GM19438 (cell line): ENCODE data around the gene FAM153A.
"Not testable (repeated sequence)": the region's sequence is repeated elsewhere in the genome, so short reads cannot be mapped to it uniquely, and the experiment has no call there.

Experiments
- ATAC-seq: cut with Tn5 transposase; IDR thresholded peaks from one replicate; pipeline ENCODE4 v1.9.1; 2021; ENCODE audit warnings: low read depth; ENCODE audit not compliant: unreplicated experiment

The FAM153A gene

GRCh38 chr5:177760954-177761353, 21.7 kb downstream of the FAM153A start:
- ATAC-seq, result not testable (repeated sequence)

DNA sequence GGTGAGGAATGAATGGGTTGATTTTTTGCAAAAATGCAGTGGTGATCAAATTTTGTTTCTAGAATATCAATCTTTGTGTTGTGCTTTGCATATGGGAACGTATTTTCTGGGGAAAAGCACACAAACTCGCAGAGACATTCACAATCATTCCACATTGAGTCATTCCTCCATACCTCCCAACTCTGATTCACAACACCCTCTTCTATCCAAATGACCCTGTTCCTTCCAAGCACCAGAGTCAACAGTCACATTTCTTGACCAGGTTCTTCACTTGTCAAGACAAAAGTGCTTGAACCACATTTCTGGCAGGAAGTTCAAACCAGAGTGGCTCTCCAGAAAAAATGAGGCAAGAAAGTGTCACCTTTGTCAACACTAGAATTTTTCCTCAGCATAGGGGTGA, 35.3 kb downstream of the FAM153A start:
- ATAC-seq, result not testable (repeated sequence)

GRCh38 chr5:177724858-177725257, 57.8 kb downstream of the FAM153A start:
- ATAC-seq, result not testable (repeated sequence)

- not testable (repeated sequence) for ATAC-seq
Measured at GRCh38 chr5:177723831-177724485, 58.7 kb downstream of the FAM153A start.

DNA sequence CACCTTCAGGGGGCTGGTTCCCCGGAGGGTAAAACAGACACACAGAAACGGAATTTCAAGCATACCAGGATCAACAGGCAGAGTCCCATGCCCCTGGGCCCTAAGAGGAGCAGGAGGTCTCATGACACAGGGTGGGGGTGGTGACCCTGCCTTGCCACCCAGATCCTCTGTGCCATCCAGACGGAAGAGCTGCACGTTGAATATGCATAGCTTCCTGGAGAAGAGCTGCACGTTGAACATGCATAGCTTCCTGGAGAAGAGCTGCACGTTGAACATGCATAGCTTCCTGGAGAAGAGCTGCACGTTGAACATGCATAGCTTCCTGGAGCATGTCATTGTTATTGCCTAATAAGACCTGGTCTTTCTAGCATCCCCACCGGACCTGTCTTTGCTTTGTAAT, 59.9 kb downstream of the FAM153A start:
- not testable (repeated sequence) for ATAC-seq

GRCh38 chr5:177719989-177720388, 62.7 kb downstream of the FAM153A start:
- ATAC-seq, result not testable (repeated sequence)

DNA sequence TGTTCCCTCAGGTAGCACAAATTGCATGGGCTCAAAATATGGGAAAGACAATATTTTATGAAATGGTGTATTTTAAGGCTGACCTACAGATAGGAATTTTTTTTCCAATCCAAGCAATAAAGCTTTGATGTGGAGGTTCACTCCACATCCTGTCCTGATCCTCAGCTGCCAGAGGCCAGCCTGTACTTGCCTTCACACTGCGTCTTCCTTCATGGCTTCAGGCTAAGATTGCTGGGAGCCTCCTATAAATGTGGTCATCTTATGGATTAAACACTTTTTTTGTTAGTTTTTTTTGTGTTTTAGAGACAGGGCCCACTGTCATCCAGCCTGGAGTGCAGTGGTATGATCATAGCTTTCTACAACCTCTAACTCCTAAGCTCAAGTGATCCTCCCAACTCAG, 67.3 kb downstream of the FAM153A start:
- not testable (repeated sequence) for ATAC-seq

GRCh38 chr5:177696100-177696499, 86.6 kb downstream of the FAM153A start:
- not testable (repeated sequence) for ATAC-seq

DNA sequence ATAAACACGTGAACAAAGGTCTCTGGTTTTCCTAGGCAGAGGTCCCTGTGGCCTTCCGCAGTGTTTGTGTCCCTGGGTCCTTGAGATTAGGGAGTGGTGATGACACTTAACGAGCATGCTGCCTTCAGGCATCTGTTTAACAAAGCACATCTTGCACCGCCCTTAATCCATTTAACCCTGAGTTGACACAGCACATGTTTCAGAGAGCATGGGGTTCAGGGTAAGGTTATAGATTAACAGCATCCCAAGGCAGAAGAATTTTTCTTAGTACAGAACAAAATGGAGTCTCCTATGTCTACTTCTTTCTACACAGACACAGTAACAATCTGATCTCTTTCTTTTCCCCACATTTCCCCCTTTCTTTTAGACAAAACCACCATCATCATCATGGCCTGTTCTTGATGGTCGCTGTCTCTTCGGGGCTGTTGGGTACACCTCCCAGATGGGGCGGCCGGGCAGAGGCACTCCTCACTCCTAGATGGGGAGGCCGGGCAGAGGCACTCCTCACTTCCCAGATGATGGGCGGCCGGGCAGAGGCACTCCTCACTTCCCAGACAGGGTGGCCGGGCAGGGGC, 87.3 kb downstream of the FAM153A start:
- ATAC-seq, result not testable (repeated sequence)

GRCh38 chr5:177694518-177694835, 88.2 kb downstream of the FAM153A start:
- ATAC-seq, result not testable (repeated sequence)

DNA sequence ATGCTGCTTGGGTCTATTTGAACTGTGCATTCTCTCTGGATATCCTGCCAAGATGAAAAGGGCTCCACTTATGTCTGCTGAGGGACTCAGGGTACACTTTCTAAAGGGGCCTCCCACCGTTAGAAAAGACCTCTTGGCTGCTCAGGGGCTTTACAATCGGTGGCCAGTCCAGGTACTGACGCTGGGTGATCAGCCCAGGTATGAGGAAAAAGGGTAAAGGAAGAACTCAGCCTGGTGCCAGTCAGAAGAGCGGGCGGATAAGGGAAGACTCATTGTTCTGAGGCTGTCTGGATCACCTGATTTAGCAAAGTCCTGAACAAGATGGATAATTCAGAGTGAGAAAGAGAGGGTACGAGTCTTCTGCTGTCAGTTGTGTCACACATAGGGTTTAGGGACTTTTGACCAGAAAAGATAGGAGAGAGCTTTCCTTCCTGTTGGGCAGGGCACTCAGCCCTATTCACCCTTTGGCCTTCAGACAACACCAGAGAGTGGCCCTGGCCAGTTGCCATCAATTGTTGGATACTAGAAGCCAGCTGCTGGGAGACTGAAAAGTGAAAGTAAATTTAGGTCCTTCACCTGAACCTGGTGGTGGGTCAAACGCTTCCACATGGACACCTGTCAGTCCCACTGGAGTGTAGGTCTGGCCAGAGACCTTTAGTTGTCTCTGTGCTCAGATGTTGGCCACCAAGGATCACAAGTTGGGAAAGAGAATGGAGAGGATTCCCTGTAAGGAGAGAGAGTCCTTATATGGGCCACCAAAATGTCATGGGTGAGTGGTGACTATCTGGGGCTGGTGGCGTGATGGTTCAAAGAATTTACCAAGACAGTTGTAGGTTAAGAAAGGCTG, 88.8 kb downstream of the FAM153A start:
- not testable (repeated sequence) for ATAC-seq

DNA sequence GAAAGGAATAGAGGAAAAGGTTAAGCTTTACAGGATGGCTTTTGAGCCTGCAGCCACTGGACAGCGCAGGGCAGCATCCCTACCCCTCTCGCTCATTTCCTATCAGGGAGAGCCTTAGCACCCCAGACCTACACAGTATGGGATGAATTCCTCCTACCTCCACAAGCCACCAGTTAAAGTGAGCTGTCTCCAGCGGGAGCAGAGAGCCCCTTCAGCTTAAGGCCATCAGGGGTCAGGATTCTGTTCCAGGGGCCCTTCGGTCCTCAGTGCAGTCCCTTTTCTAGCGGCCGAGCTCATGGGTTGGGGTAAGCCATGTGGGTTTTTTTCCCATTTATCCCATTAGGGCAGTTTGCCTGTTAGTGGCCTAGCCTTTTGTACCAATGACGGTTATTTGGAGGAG, 89.7 kb downstream of the FAM153A start:
- not testable (repeated sequence) for ATAC-seq

DNA sequence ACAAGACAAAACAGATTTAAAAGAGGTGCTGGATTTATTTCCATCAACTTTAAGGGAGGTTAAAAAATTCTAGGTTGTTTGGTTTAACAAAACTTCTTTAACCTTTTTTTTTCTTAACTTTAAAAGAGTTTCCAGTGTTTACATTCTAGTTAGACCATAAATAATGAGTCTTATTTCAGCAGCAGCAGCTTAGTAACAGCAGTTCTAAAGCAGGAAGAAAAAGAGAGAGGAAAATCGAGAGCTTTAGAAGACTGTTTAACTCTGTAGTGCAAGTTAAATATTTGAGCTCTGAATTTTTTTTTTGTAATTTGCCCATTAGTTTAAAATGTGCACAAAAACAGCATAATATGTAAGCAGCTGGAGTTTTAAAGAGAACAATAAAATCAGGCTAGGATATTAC, 90.2 kb downstream of the FAM153A start:
- not testable (repeated sequence) for ATAC-seq

- ATAC-seq, result not testable (repeated sequence)
Measured at GRCh38 chr5:177689011-177689610, 93.6 kb downstream of the FAM153A start.

GRCh38 chr5:177688091-177688490, 94.6 kb downstream of the FAM153A start:
- not testable (repeated sequence) for ATAC-seq

DNA sequence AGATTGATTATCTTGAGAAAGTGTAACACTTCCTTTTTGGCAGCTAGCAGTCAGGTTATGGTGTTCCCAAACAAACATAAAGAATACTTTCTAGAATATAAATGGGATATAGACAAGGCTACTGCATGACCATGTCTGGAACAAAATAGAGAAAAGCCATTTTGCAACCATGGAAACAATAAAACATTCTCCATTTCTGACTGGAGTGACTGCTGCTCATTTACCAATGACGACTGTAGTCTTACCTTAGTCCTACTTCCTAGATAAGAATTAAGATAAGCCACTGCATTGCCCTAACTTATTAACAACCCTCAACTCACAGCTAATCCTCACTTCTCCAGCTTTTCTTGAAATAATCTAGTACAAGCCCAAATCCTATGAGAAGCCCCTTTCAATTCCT, 100.8 kb downstream of the FAM153A start:
- ATAC-seq, result not testable (repeated sequence)
